Thyroid gland (tissue), 4 donors: ENCODE measurements around the gene ENOPH1. TPM values are rescaled to one million over a fixed set of nuclear protein-coding genes. Genes with fewer than 3 reads are reported as not detected.
"Not testable (repeated sequence)": the region's sequence is repeated elsewhere in the genome, so short reads cannot be mapped to it uniquely, and the experiment has no call there.

Experiments
- DNase-seq, 2 donors: peaks; one replicate each; pipeline ENCODE4 v3.0.0-alpha.2; 2019
- H3K27ac ChIP-seq, 3 donors: fragments of 200-600 bp; sonication (generic); 1 replicate in 2 of 3; 2 replicates in 1 of 3; pipeline ENCODE4 v1.5.1; 2016 to 2019; ENCODE audit warnings: mild to moderate bottlenecking in 1 of 3, moderate library complexity in 1 of 3
- H3K27me3 ChIP-seq: fragments of 200-600 bp; sonication (generic); one replicate; pipeline ENCODE4 v1.5.1; 2019
- H3K36me3 ChIP-seq, 2 donors: fragments of 200-600 bp; sonication (generic); one replicate each; pipeline ENCODE4 v1.5.1; 2016 to 2019
- H3K4me1 ChIP-seq, 2 donors: fragments of 200-600 bp; sonication (generic); one replicate each; pipeline ENCODE4 v1.5.1; 2017 to 2019
- H3K4me3 ChIP-seq, 3 donors: fragments of 200-600 bp; sonication (generic); replicated peaks in 1 of 3; 1 replicate in 2 of 3; 2 replicates in 1 of 3; pipeline ENCODE4 v1.5.1; 2016; ENCODE audit warnings: mild to moderate bottlenecking in 1 of 3
- H3K9me3 ChIP-seq: fragments of 200-600 bp; sonication (generic); one replicate; pipeline ENCODE4 v1.5.1; 2017
- POLR2A ChIP-seq, 2 donors: fragments of 450-650 bp; IDR thresholded peaks; one replicate each; pipeline ENCODE4 v1.6.1; 2017; ENCODE audit warnings: antibody characterized with exemption in 2 of 2, mild to moderate bottlenecking in 2 of 2, moderate library complexity in 1 of 2
- WGBS, 2 donors: methylation state at CpG; one replicate each; pipeline ENCODE4 v1.1.5; 2017; 5-methylcytosine and 5-hydroxymethylcytosine counted together
- intact Hi-C: fragments of 100-400 bp; cut with DNase I; formaldehyde crosslinking; loops from one replicate; pipeline ENCODE4 v1.15.1; 2023
- total RNA-seq, 4 donors: library from RNA; depleted of rRNA; stranded (reverse); fragments of >200 nt; gene quantifications; one replicate each; pipeline ENCODE4 v1.2.3, GENCODE V29; 2016
- TF ChIP-seq, protein P1 (sequence below), 6 experiments: fragments of 200-600 bp in 3 of 6; fragments of 450-650 bp in 3 of 6; sonication (generic) in 3 of 6; IDR thresholded peaks; one replicate each; pipeline ENCODE4 v1.5.1; 2016 to 2019; ENCODE audit warnings: antibody characterized with exemption in 6 of 6, mild to moderate bottlenecking in 2 of 6, inconsistent platforms in 1 of 6, moderate library complexity in 1 of 6

The ENOPH1 gene
- total RNA-seq, 4 donors from 2014 or later: 21.3 to 35.3 (median 25.9) TPM

DNA sequence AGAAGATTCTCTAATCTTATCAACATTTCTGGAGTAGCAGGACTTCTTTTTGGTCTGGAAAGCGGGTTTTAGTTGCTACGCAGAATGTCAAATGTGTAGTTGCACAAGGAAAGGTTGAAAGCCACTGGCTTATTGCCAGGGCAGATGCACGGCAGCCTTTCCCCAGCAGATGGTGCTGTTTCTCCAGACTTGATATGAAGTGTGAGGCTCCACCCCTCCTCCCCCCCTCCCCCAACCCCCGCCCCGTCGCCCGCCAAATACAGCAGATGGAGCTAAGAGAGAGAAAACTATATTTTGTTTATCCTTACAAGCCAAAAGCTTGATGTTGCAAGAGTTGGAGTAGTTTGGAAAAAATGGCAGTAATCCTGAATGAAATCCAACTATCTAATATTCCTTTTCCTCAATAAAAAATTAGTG lies 32.0 kb downstream of the ENOPH1 start:
- intact Hi-C loops: loop anchor here (5.0 to 10.0 kb wide), 2 partner anchors 280 to 822 kb away; partner anchors contain the start of gene COQ2

GRCh38 chr4:82463221-82463620 lies 32.8 kb downstream of the ENOPH1 start:
- H3K27ac ChIP-seq: no peak overlapping the region
- H3K36me3 ChIP-seq: peaks cover 0 to 8% of the 10 kb centered on the region in 2 donors
- H3K4me3 ChIP-seq: no peak overlapping the region
- DNase-seq: no peak
- H3K27me3 ChIP-seq: no peaks in the 10 kb centered on the region
- intact Hi-C loops: loop anchor here (5.0 to 10.0 kb wide), 2 partner anchors 279 to 822 kb away; partner anchors contain the start of gene COQ2
- no peaks in the 10 kb centered on the region for H3K4me1 ChIP-seq
- TF ChIP-seq, protein P1, sequence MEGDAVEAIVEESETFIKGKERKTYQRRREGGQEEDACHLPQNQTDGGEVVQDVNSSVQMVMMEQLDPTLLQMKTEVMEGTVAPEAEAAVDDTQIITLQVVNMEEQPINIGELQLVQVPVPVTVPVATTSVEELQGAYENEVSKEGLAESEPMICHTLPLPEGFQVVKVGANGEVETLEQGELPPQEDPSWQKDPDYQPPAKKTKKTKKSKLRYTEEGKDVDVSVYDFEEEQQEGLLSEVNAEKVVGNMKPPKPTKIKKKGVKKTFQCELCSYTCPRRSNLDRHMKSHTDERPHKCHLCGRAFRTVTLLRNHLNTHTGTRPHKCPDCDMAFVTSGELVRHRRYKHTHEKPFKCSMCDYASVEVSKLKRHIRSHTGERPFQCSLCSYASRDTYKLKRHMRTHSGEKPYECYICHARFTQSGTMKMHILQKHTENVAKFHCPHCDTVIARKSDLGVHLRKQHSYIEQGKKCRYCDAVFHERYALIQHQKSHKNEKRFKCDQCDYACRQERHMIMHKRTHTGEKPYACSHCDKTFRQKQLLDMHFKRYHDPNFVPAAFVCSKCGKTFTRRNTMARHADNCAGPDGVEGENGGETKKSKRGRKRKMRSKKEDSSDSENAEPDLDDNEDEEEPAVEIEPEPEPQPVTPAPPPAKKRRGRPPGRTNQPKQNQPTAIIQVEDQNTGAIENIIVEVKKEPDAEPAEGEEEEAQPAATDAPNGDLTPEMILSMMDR (IDR thresholded peaks at IDR 0.05): no peak
- no peak for TF ChIP-seq POLR2A (IDR thresholded peaks at IDR 0.05)
- H3K9me3 ChIP-seq: no peaks in the 10 kb centered on the region
- 97 to 100% methylated on average over 1 of the region's 1 CpG for WGBS, 2 donors

More for the DNA sequence above, 32.0 kb downstream of the ENOPH1 start:
- TF ChIP-seq, protein P1 (IDR thresholded peaks at IDR 0.05): peak; percentile 47 to 92 (median 69)
- no peak for TF ChIP-seq POLR2A (IDR thresholded peaks at IDR 0.05)
- Histone ChIP-seq H3K4me3 (no peak overlapping the region), H3K4me1 (no peaks in the 10 kb centered on the region), H3K9me3 (no peaks in the 10 kb centered on the region), H3K27ac (no peak overlapping the region), H3K36me3 (peaks cover 0 to 8% of the 10 kb centered on the region in 2 donors), H3K27me3 (no peaks in the 10 kb centered on the region)
- 5 to 12% methylated on average over 7 of the region's 7 CpGs for WGBS, 2 donors
- peak; percentile 83 to 84 for DNase-seq

GRCh38 chr4:82467471-82467870 lies 37.1 kb downstream of the ENOPH1 start:
- Histone ChIP-seq H3K4me1 (no peaks in the 10 kb centered on the region), H3K27me3 (no peaks in the 10 kb centered on the region), H3K4me3 (no peak overlapping the region), H3K36me3 (no peaks in the 10 kb centered on the region), H3K9me3 (no peaks in the 10 kb centered on the region), H3K27ac (no peak overlapping the region)
- 70 to 76% methylated on average over 3 of the region's 3 CpGs for WGBS, 2 donors
- no peak for TF ChIP-seq POLR2A (IDR thresholded peaks at IDR 0.05)
- TF ChIP-seq, protein P1 (IDR thresholded peaks at IDR 0.05): no peak
- no peak for DNase-seq
- intact Hi-C loops: loop anchor here (5.0 to 10.0 kb wide), 2 partner anchors 340 to 817 kb away; partner anchors contain the start of gene COQ2

DNA sequence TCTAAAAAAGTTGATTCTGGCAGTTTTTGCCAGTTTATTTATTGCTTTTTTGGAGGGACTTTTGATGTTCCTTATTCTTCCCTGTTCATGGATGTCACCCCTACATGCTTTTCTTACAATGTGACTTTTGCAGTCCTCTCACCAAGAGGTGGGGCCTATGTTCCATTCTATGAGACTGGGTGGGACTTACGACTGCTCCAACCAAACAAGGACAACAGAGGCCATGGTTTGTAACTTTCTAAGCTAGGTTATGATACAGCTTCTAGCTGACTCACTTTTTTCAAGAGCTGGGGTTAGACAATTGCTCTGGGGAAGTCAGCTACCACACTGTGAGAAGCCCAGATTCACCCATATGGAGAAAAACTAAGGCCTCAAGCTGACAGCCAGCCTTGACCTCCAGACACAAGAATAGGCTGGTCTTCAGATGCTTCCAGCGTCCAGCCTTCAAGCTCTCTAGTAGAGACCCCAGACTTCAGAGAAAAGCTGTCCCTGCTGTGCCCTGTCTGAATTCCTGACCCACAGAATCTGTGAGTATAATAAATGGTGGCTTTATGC lies 39.5 kb downstream of the ENOPH1 start:
- no peak overlapping the region for H3K27ac ChIP-seq

GRCh38 chr4:82473080-82473479 lies 42.7 kb downstream of the ENOPH1 start:
- H3K9me3 ChIP-seq, H3K27ac ChIP-seq, H3K27me3 ChIP-seq, H3K4me3 ChIP-seq, H3K4me1 ChIP-seq, intact Hi-C loops, DNase-seq, H3K36me3 ChIP-seq: not testable (repeated sequence)
- 64% methylated on average over 5 of the region's 5 CpGs for WGBS, 2 donors

More for the DNA sequence above, 39.5 kb downstream of the ENOPH1 start:
- H3K27me3 ChIP-seq: no peaks in the 10 kb centered on the region
- no peaks in the 10 kb centered on the region for H3K9me3 ChIP-seq
- TF ChIP-seq, protein P1 (IDR thresholded peaks at IDR 0.05): no peak
- no peak for TF ChIP-seq POLR2A (IDR thresholded peaks at IDR 0.05)
- no peaks in the 10 kb centered on the region for H3K36me3 ChIP-seq
- intact Hi-C loops: loop anchor here (5.0 to 10.0 kb wide), 2 partner anchors 337 to 815 kb away; partner anchors contain the start of gene COQ2
- DNase-seq: peak in 1 of 2 donors; percentile 7
- H3K4me3 ChIP-seq: no peak overlapping the region
- no peaks in the 10 kb centered on the region for H3K4me1 ChIP-seq
- WGBS, 2 donors: 64 to 74% methylated on average over 2 of the region's 2 CpGs
